SK-N-SH (cell line): ENCODE data around the gene CPOX. TPM values are rescaled to one million over a fixed set of nuclear protein-coding genes. Genes with fewer than 3 reads are reported as not detected.

Experiments used
- CTCF ChIA-PET: fragments of 300-600, 350-600 bp; formaldehyde crosslinking; extraction: SDS; loops from one replicate; lab custom pipeline; 2021; lab: Yijun Ruan, JAX
- POLR2A ChIA-PET: fragments of 350-600 bp; sonication (Branson Sonifier 250); formaldehyde crosslinking; extraction: SDS; loops from one replicate; lab custom pipeline; 2020; ENCODE audit warnings: antibody characterized with exemption, inconsistent platforms; lab: Yijun Ruan, JAX
- DNase-seq: peaks from one replicate; pipeline ENCODE4 v3.0.0; 2012
- H2AFZ ChIP-seq: fragments of 200-600 bp; sonication (generic); 2 replicates; pipeline ENCODE4 v1.8.1; 2016; ENCODE audit warnings: antibody characterized with exemption, mild to moderate bottlenecking, low read depth
- H3F3A ChIP-seq: fragments of 200-600 bp; sonication (generic); replicated peaks from 2 replicates; pipeline ENCODE3; 2016; ENCODE audit warnings: antibody characterized with exemption, mild to moderate bottlenecking; ENCODE audit not compliant: insufficient read depth
- H3K27ac ChIP-seq, 2 experiments: fragments of 200-500 bp in 1 of 2; fragments of 200-600 bp in 1 of 2; sonication (Bioruptor generic) in 1 of 2; sonication (generic), shearing (Covaris generic) in 1 of 2; 2 replicates each; pipeline versions ENCODE4 v1.5.1 to v1.6.1; 2014 to 2016; ENCODE audit warnings: low read depth in 2 of 2, inconsistent platforms in 1 of 2, low read length in 1 of 2, mild to moderate bottlenecking in 1 of 2, mixed read lengths in 1 of 2
- H3K27me3 ChIP-seq: fragments of 200-600 bp; sonication (generic), shearing (Covaris generic); 2 replicates; pipeline ENCODE4 v1.6.1; 2016; ENCODE audit warnings: mixed run types; ENCODE audit not compliant: insufficient read depth
- H3K36me3 ChIP-seq, 2 experiments: fragments of 200-500 bp in 1 of 2; fragments of 200-600 bp in 1 of 2; sonication (Bioruptor generic) in 1 of 2; sonication (generic) in 1 of 2; replicated peaks in 1 of 2; 2 replicates each; pipeline versions ENCODE3 to v1.5.1; 2014 to 2016; ENCODE audit warnings: low read length in 1 of 2, mild to moderate bottlenecking in 1 of 2; ENCODE audit not compliant: insufficient read depth in 2 of 2, control insufficient read depth in 1 of 2
- H3K4me1 ChIP-seq, 2 experiments: fragments of 200-500 bp in 1 of 2; fragments of 200-600 bp in 1 of 2; sonication (Bioruptor generic) in 1 of 2; sonication (generic), shearing (Covaris generic) in 1 of 2; 2 replicates each; pipeline versions ENCODE4 v1.5.1 to v1.6.1; 2014 to 2016; ENCODE audit warnings: low read depth in 1 of 2, low read length in 1 of 2, mixed run types in 1 of 2; ENCODE audit not compliant: insufficient read depth in 2 of 2, control insufficient read depth in 1 of 2
- H3K4me2 ChIP-seq: fragments of 200-600 bp; sonication (generic), shearing (Covaris generic); 2 replicates; pipeline ENCODE4 v1.6.1; 2017; ENCODE audit warnings: mixed run types
- H3K4me3 ChIP-seq, 2 experiments: fragments of 200-500 bp in 1 of 2; fragments of 200-600 bp in 1 of 2; sonication (Bioruptor generic) in 1 of 2; sonication (generic), shearing (Covaris generic) in 1 of 2; 2 replicates each; pipeline versions ENCODE4 v1.5.1 to v1.8.1; 2014 to 2016; ENCODE audit warnings: low read depth in 2 of 2, inconsistent platforms in 1 of 2, low read length in 1 of 2, mild to moderate bottlenecking in 1 of 2, mixed read lengths in 1 of 2, moderate library complexity in 1 of 2
- H3K79me2 ChIP-seq: fragments of 200-600 bp; sonication (generic); 2 replicates; pipeline ENCODE4 v1.8.1; 2017; ENCODE audit warnings: mild to moderate bottlenecking; ENCODE audit not compliant: insufficient read depth
- H3K9ac ChIP-seq: fragments of 200-600 bp; sonication (generic); 2 replicates; pipeline ENCODE4 v1.6.1; 2017; ENCODE audit warnings: mixed run types
- H3K9me2 ChIP-seq: fragments of 200-600 bp; sonication (generic); 2 replicates; pipeline ENCODE4 v1.6.1; 2017; ENCODE audit warnings: mixed run types
- H3K9me3 ChIP-seq: fragments of 200-600 bp; sonication (generic); 2 replicates; pipeline ENCODE4 v1.6.1; 2017; ENCODE audit warnings: mixed run types, mild to moderate bottlenecking, moderate library complexity
- H4K20me1 ChIP-seq: fragments of 200-600 bp; sonication (generic); 2 replicates; pipeline ENCODE4 v1.6.1; 2017; ENCODE audit warnings: mild to moderate bottlenecking, mixed run types; ENCODE audit not compliant: insufficient read depth
- EP300 ChIP-seq, 2 experiments: IDR thresholded peaks; 2 replicates each; pipeline versions ENCODE4 v1.4.0 to v1.6.1; 2012; ENCODE audit warnings: borderline replicate concordance in 1 of 2, low read depth in 1 of 2, low read length in 1 of 2
- EZH2phosphoT487 ChIP-seq: fragments of 200-600 bp; sonication (generic); IDR thresholded peaks from 2 replicates; pipeline ENCODE4 v1.6.1; 2017; ENCODE audit warnings: low read depth, mixed run types, mild to moderate bottlenecking, antibody characterized with exemption, moderate library complexity, borderline replicate concordance
- FOSL2 ChIP-seq: IDR thresholded peaks from 2 replicates; pipeline ENCODE4 v1.4.0; 2012; ENCODE audit warnings: low read depth, mild to moderate bottlenecking, moderate library complexity, borderline replicate concordance
- FOXJ3 ChIP-seq: sonication (generic); formaldehyde crosslinking; IDR thresholded peaks from 2 replicates; pipeline ENCODE4 v1.5.1; 2020; ENCODE audit warnings: mild to moderate bottlenecking, missing genetic modification reagents
- FOXM1 ChIP-seq: IDR thresholded peaks from 2 replicates; pipeline ENCODE4 v1.4.0; 2012; ENCODE audit warnings: low read depth, mild to moderate bottlenecking
- JUND ChIP-seq: IDR thresholded peaks from 2 replicates; pipeline ENCODE4 v1.4.0; 2012
- NRF1 ChIP-seq: IDR thresholded peaks from 2 replicates; pipeline ENCODE4 v1.6.1; 2012; ENCODE audit warnings: low read depth, mild to moderate bottlenecking, low read length
- RAD21 ChIP-seq: IDR thresholded peaks from 2 replicates; pipeline ENCODE4 v1.6.1; 2012; ENCODE audit warnings: mild to moderate bottlenecking, low read length
- RFX5 ChIP-seq: IDR thresholded peaks from 2 replicates; pipeline ENCODE4 v1.6.1; 2012; ENCODE audit warnings: mild to moderate bottlenecking, improper control_type of control experiment, low read length
- SIN3A ChIP-seq: IDR thresholded peaks from 2 replicates; pipeline ENCODE4 v1.6.1; 2012; ENCODE audit warnings: low read depth, mild to moderate bottlenecking, low read length, moderate library complexity, borderline replicate concordance
- TAF1 ChIP-seq: IDR thresholded peaks from 2 replicates; pipeline ENCODE4 v1.6.1; 2012; ENCODE audit warnings: low read depth, mild to moderate bottlenecking, low read length, moderate library complexity, borderline replicate concordance
- TEAD4 ChIP-seq: IDR thresholded peaks from 2 replicates; pipeline ENCODE4 v1.4.0; 2012; ENCODE audit warnings: mild to moderate bottlenecking, borderline replicate concordance; ENCODE audit not compliant: insufficient read depth
- YY1 ChIP-seq: IDR thresholded peaks from 2 replicates; pipeline ENCODE4 v1.4.0; 2012; ENCODE audit warnings: low read depth, mild to moderate bottlenecking
- ZBTB33 ChIP-seq: IDR thresholded peaks from 2 replicates; pipeline ENCODE4 v1.4.0; 2012; ENCODE audit warnings: low read depth, borderline replicate concordance
- WGBS: methylation state at CpG from one replicate; pipeline ENCODE4 v1.1.6; 2017; ENCODE audit warnings: low lambda C conversion rate; 5-methylcytosine and 5-hydroxymethylcytosine counted together
- polyA plus RNA-seq, 3 experiments: library from polyadenylated mRNA; depleted of rRNA; stranded (reverse); fragments of >200 nt; gene quantifications; 2 replicates each; pipeline ENCODE4 v1.2.3, GENCODE V29; 2012
- TF ChIP-seq, protein P1 (sequence below): IDR thresholded peaks from 2 replicates; pipeline ENCODE4 v1.4.0; 2012; ENCODE audit warnings: low read depth
- TF ChIP-seq, protein P2 (sequence below): IDR thresholded peaks from 2 replicates; pipeline ENCODE4 v1.4.0; 2012; ENCODE audit warnings: low read depth, borderline replicate concordance

The CPOX gene
- polyA plus RNA-seq, 1 of the 3 experiments (the other 2 are of a cell fraction), result 36.7 TPM

DNA sequence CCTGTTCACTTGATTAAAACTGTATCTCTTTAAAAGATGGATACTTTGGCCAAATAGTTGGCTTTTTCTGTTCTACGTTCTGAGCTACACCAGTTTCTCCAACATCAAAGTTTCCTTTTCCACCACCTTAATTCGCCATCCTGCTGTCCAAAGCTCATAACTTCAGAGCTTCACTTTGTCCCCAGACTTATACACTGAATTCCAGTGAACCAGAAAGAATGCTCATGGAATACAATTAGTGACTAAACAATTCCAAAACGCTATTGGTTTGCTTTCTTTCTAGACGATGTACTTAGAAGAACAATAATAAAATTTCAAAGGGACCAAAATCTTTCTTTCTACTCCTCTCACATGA is 38.4 kb downstream of the CPOX start (continued):
- TF ChIP-seq ZBTB33 (no peak), SIN3A (no peak), FOXM1 (no peak)
- TF ChIP-seq, protein P1, sequence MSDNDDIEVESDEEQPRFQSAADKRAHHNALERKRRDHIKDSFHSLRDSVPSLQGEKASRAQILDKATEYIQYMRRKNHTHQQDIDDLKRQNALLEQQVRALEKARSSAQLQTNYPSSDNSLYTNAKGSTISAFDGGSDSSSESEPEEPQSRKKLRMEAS, result no peak

- Histone ChIP-seq H3K9me2 (no peaks in the 10 kb centered on the region), H3K36me3 (no peaks in the 10 kb centered on the region), H3K9ac (no peak overlapping the region), H3K27me3 (peaks cover 2% of the 10 kb centered on the region), H3K4me3 (no peak overlapping the region), H2AFZ (no peak overlapping the region), H3F3A (no peaks in the 10 kb centered on the region), H4K20me1 (no peaks in the 10 kb centered on the region), H3K9me3 (no peaks in the 10 kb centered on the region), H3K27ac (no peak overlapping the region), H3K79me2 (no peaks in the 10 kb centered on the region), H3K4me2 (no peak overlapping the region), H3K4me1 (no peaks in the 10 kb centered on the region)
- TF ChIP-seq EP300 (IDR thresholded peaks at IDR 0.05; ENCODE audit: borderline replicate concordance in 1 of 2, low read depth in 1 of 2, low read length in 1 of 2), result no peak
- ChIA-PET CTCF (no interaction called here), POLR2A (no interaction called here)
- DNase-seq, result no peak
- WGBS, result 8% methylated on average over 2 of the region's 2 CpGs
Measured at GRCh38 chr3:98554580-98554979, 38.8 kb downstream of the CPOX start.

DNA sequence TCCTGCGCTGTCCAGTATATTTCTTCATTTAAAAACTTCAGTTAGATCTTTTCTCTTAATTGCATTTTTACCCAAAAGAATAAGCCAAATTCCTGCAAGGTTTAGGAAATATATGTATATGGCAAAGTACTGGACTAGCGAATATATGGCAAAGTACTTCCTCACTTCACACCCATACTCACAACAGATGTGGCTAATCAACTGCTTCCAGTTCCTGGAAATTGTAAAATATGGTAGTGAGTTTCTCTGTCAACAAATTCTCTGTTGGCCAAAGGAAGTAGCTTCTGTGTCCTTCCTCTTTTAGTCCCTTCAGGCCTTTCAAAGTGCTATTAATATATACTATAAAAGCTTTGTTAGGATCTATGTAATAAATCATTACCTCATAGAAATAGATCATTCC is 39.7 kb downstream of the CPOX start:
- Histone ChIP-seq H2AFZ (no peak overlapping the region), H3F3A (no peaks in the 10 kb centered on the region), H3K4me1 (no peaks in the 10 kb centered on the region), H4K20me1 (no peaks in the 10 kb centered on the region), H3K9me2 (no peaks in the 10 kb centered on the region), H3K4me2 (no peak overlapping the region), H3K79me2 (no peaks in the 10 kb centered on the region), H3K9me3 (no peaks in the 10 kb centered on the region), H3K36me3 (no peaks in the 10 kb centered on the region), H3K9ac (no peak overlapping the region), H3K4me3 (no peak overlapping the region), H3K27me3 (peaks cover 11% of the 10 kb centered on the region), H3K27ac (no peak overlapping the region)
- CTCF ChIA-PET, result no interaction called here
- DNase-seq, result no peak
- 40% methylated on average over 2 of the region's 2 CpGs for WGBS
- POLR2A ChIA-PET, result no interaction called here
- TF ChIP-seq TAF1 (no peak), SIN3A (no peak)
- TF ChIP-seq, all 33 proteins: peak for 0

DNA sequence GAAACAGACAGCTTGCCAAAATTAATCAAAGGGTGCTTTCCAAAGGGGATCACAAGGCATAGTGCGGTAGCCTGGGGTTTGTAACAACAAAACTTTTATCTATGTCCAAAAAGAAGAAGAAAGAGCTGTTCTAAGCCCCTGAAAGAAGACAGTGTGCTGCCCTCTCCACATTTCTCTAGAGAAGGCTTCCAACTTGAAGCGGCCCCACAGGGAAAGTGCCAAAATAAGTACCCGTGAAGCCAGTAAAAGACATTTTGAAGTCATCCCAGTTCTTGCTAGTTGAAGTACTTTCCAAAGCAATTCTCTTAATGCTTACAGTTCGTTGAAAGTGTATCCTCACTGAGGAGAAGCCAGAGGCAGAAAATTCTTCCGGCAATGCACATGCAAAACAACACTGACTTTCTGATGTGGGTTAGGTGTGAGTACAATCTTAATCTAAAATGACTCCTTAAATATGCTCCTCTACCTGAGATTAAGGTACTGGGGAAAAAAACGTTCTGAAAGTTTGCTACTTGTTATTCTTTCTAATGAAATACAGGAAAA is 40.3 kb downstream of the CPOX start:
- no peak overlapping the region for H3K4me3 ChIP-seq
- H2AFZ ChIP-seq, result 0 out of 2 replicates have a peak overlapping the region, but pooled peaks have one; percentile 30
- H4K20me1 ChIP-seq, result no peaks in the 10 kb centered on the region
- H3K9me2 ChIP-seq, result no peaks in the 10 kb centered on the region
- no peaks in the 10 kb centered on the region for H3K4me1 ChIP-seq
- CTCF ChIA-PET, result interaction anchor here (0.6 kb wide), 1 partner anchor 12 kb away, joined by 3 read pairs; no protein-coding TSS in a partner anchor
- peaks cover 17% of the 10 kb centered on the region for H3K27me3 ChIP-seq
- H3K36me3 ChIP-seq, result no peaks in the 10 kb centered on the region
- no peak for DNase-seq
- H3K9ac ChIP-seq, result no peak overlapping the region
- H3K27ac ChIP-seq, result no peak overlapping the region
- no peaks in the 10 kb centered on the region for H3K9me3 ChIP-seq
- no peak overlapping the region for H3K4me2 ChIP-seq
- no peaks in the 10 kb centered on the region for H3K79me2 ChIP-seq
- POLR2A ChIA-PET, result no interaction called here
- no peaks in the 10 kb centered on the region for H3F3A ChIP-seq
- 17% methylated on average over 6 of the region's 6 CpGs for WGBS
- TF ChIP-seq FOSL2 (no peak), TEAD4 (no peak), YY1 (no peak), FOXJ3 (CRISPR knock-in tag) (no peak), JUND (no peak), NRF1 (no peak), RFX5 (no peak), RAD21 (no peak), EZH2phosphoT487 (no peak)
- TF ChIP-seq, protein P1, result no peak
- TF ChIP-seq, protein P2, sequence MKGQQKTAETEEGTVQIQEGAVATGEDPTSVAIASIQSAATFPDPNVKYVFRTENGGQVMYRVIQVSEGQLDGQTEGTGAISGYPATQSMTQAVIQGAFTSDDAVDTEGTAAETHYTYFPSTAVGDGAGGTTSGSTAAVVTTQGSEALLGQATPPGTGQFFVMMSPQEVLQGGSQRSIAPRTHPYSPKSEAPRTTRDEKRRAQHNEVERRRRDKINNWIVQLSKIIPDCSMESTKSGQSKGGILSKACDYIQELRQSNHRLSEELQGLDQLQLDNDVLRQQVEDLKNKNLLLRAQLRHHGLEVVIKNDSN, result no peak
